ENCODE measurements around the gene ME2. TPM values are rescaled to one million over a fixed set of nuclear protein-coding genes. Genes with fewer than 3 reads are reported as not detected.

The ME2 gene
- total and polyA plus RNA-seq, 9 of the 15 experiments (the other 6 are each of a cell fraction or from before 2014, with no cell fraction given): 12.3 to 54.4 (median 36.2) TPM

GRCh38 chr18:50886929-50887328 lies 8.0 kb downstream of the ME2 start (continued):
- TF ChIP-seq ZNF592 (IDR thresholded peaks at IDR 0.05) (no peak), TARDBP (IDR thresholded peaks at IDR 0.05) (no peak), U2AF1 (optimal IDR thresholded peaks at IDR 0.05; ENCODE audit: low read depth, low read length) (no peak), ZBED1 (IDR thresholded peaks at IDR 0.05) (no peak), CTCFL (IDR thresholded peaks at IDR 0.05; ENCODE audit: borderline replicate concordance, insufficient read depth, low read depth, low read length, poor library complexity, severe bottlenecking) (no peak), FOXP1 (CRISPR knock-in tag; IDR thresholded peaks at IDR 0.05) (no peak), FOXA3 (CRISPR knock-in tag; conservative IDR thresholded peaks at IDR 0.05 in 1 of 2, IDR thresholded peaks at IDR 0.05 in 1 of 2) (no peak)

All from K562 (cell line).